Panc1 (cell line): ENCODE measurements around the gene CREB3L1. TPM values are rescaled to one million over a fixed set of nuclear protein-coding genes. Genes with fewer than 3 reads are reported as not detected.

Experiments
- ATAC-seq: fragments of 200-7000 bp; cut with Tn5 transposase; 2 replicates; pipeline ENCODE4 v1.9.1; 2020; ENCODE audit warnings: mild to moderate bottlenecking, moderate library complexity
- BruUV-seq: library from RNA; stranded (reverse); fragments of 400-500 nt; replicated peaks from 2 replicates; lab custom pipeline; 2021; lab: Mats Ljungman, UMichigan
- CTCF ChIA-PET: fragments of 300-600 bp; sonication (Branson Sonifier 250); formaldehyde crosslinking; loops from one replicate; lab custom pipeline; 2022; ENCODE audit warnings: antibody characterized with exemption; lab: Charles Lee
- POLR2A ChIA-PET: fragments of 300-600 bp; sonication (Branson Sonifier 250); formaldehyde crosslinking; loops from one replicate; lab custom pipeline; 2022; ENCODE audit warnings: antibody characterized with exemption; lab: Charles Lee
- DNase-seq: peaks from one replicate; pipeline ENCODE4 v3.0.0-alpha.2; 2010; ENCODE audit warnings: low read depth, low spot score
- H3K27ac ChIP-seq: 2 replicates; pipeline ENCODE4 v1.5.1; 2011; ENCODE audit warnings: mild to moderate bottlenecking, low read length, inconsistent platforms
- H3K27me3 ChIP-seq: fragments of 200-500 bp; sonication (Bioruptor generic); 2 replicates; pipeline ENCODE4 v1.6.0; 2014; ENCODE audit warnings: low read length, inconsistent platforms; ENCODE audit not compliant: control insufficient read depth, insufficient read depth
- H3K36me3 ChIP-seq: fragments of 200-500 bp; sonication (Bioruptor generic); 2 replicates; pipeline ENCODE4 v1.5.1; 2014; ENCODE audit warnings: inconsistent platforms, mild to moderate bottlenecking, low read length, moderate library complexity; ENCODE audit not compliant: control insufficient read depth, insufficient read depth
- H3K4me1 ChIP-seq: 2 replicates; pipeline ENCODE4 v1.5.1; 2011; ENCODE audit warnings: inconsistent platforms, mild to moderate bottlenecking, low read length, moderate library complexity; ENCODE audit not compliant: control insufficient read depth, insufficient read depth
- H3K4me3 ChIP-seq, 2 experiments: 2 replicates each; pipeline ENCODE4 v1.5.1; 2011 to 2012; ENCODE audit warnings: low read depth in 2 of 2, low read length in 2 of 2, mild to moderate bottlenecking in 2 of 2, inconsistent platforms in 1 of 2, moderate library complexity in 1 of 2
- H3K9me3 ChIP-seq: fragments of 200-500 bp; sonication (Bioruptor generic); 2 replicates; pipeline ENCODE4 v1.5.1; 2014; ENCODE audit warnings: low read depth, mild to moderate bottlenecking, inconsistent platforms, low read length, moderate library complexity; ENCODE audit not compliant: control insufficient read depth, insufficient read depth
- POLR2AphosphoS5 ChIP-seq: IDR thresholded peaks from 2 replicates; pipeline ENCODE4 v1.6.1; 2012; ENCODE audit warnings: mild to moderate bottlenecking, low read depth, low read length, moderate library complexity
- REST ChIP-seq, 2 experiments: IDR thresholded peaks; 2 replicates each; pipeline ENCODE4 v1.6.1; 2011 to 2012; ENCODE audit warnings: low read depth in 2 of 2, control low read depth in 1 of 2, low read length in 1 of 2, mild to moderate bottlenecking in 1 of 2, moderate library complexity in 1 of 2; ENCODE audit not compliant: insufficient read depth in 1 of 2
- SIN3A ChIP-seq: IDR thresholded peaks from 2 replicates; pipeline ENCODE4 v1.6.1; 2012; ENCODE audit warnings: low read depth, mild to moderate bottlenecking, low read length, moderate library complexity, borderline replicate concordance; ENCODE audit not compliant: insufficient read depth
- TCF7L2 ChIP-seq: IDR thresholded peaks from 2 replicates; pipeline ENCODE4 v1.6.1; 2011; ENCODE audit warnings: mild to moderate bottlenecking, low read depth, low read length, inconsistent platforms
- in situ Hi-C: cut with HindIII; loops from 2 replicates; pipeline ENCODE4 v1.10.0; 2016; ENCODE audit warnings: low sequenced_read_pairs, low pct_unique_long_range_greater_than_20kb
- intact Hi-C: fragments of 100-400 bp; cut with micrococcal nuclease; formaldehyde crosslinking; loops from one replicate; pipeline ENCODE4 v1.10.0; 2022; ENCODE audit not compliant: unreplicated experiment
- total RNA-seq: library from RNA; stranded (reverse); gene quantifications from one replicate; pipeline ENCODE4 v1.2.1, GENCODE V29; 2021; ENCODE audit not compliant: unreplicated experiment
- TF ChIP-seq, protein P1 (sequence below): fragments of 450-650 bp; IDR thresholded peaks from 2 replicates; pipeline ENCODE4 v1.5.1; 2017; ENCODE audit warnings: mild to moderate bottlenecking

Gene CREB3L1
- total RNA-seq, 1 experiment from 2014 or later = 35.6 TPM

DNA sequence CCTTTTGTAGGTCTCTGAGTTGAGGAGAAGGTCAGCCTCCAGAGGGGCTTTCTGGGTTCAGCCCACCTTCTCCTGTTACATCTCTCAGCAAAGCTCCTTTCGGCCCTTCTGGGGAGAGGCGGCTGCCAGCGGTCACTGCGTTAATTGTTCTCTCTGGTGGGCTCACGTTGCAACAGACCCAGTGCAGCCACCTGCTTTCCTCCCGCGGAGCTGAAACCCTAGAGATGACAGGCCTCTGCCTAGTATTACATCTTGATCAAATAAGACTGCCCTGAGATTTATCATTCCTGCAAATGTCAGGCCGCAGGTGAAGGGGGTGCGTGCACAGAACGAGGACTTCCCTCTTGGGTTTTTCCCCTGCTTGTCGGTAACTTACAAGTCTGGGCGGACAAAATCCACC, 43.2 kb upstream of the CREB3L1 start:
- no peak for ATAC-seq
- CTCF ChIA-PET = no interaction called here
- Histone ChIP-seq H3K36me3 (no peaks in the 10 kb centered on the region), H3K9me3 (peaks cover 10% of the 10 kb centered on the region; the same call in 1 of the 2 replicates), H3K27ac (no peak overlapping the region), H3K4me1 (peaks cover 10% of the 10 kb centered on the region), H3K4me3 (no peak overlapping the region), H3K27me3 (no peaks in the 10 kb centered on the region)
- POLR2A ChIA-PET = no interaction called here
- BruUV-seq = no TSS peak
- TF ChIP-seq TCF7L2 (no peak), REST (IDR thresholded peaks at IDR 0.05; ENCODE audit: insufficient read depth in 1 of 2, low read depth in 2 of 2, low read length in 1 of 2) (no peak), SIN3A (no peak), POLR2AphosphoS5 (no peak)
- TF ChIP-seq, protein P1, sequence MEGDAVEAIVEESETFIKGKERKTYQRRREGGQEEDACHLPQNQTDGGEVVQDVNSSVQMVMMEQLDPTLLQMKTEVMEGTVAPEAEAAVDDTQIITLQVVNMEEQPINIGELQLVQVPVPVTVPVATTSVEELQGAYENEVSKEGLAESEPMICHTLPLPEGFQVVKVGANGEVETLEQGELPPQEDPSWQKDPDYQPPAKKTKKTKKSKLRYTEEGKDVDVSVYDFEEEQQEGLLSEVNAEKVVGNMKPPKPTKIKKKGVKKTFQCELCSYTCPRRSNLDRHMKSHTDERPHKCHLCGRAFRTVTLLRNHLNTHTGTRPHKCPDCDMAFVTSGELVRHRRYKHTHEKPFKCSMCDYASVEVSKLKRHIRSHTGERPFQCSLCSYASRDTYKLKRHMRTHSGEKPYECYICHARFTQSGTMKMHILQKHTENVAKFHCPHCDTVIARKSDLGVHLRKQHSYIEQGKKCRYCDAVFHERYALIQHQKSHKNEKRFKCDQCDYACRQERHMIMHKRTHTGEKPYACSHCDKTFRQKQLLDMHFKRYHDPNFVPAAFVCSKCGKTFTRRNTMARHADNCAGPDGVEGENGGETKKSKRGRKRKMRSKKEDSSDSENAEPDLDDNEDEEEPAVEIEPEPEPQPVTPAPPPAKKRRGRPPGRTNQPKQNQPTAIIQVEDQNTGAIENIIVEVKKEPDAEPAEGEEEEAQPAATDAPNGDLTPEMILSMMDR = no peak
- intact Hi-C loops (no loop called here), in situ Hi-C loops (no loop called here)
- no peak for DNase-seq

DNA sequence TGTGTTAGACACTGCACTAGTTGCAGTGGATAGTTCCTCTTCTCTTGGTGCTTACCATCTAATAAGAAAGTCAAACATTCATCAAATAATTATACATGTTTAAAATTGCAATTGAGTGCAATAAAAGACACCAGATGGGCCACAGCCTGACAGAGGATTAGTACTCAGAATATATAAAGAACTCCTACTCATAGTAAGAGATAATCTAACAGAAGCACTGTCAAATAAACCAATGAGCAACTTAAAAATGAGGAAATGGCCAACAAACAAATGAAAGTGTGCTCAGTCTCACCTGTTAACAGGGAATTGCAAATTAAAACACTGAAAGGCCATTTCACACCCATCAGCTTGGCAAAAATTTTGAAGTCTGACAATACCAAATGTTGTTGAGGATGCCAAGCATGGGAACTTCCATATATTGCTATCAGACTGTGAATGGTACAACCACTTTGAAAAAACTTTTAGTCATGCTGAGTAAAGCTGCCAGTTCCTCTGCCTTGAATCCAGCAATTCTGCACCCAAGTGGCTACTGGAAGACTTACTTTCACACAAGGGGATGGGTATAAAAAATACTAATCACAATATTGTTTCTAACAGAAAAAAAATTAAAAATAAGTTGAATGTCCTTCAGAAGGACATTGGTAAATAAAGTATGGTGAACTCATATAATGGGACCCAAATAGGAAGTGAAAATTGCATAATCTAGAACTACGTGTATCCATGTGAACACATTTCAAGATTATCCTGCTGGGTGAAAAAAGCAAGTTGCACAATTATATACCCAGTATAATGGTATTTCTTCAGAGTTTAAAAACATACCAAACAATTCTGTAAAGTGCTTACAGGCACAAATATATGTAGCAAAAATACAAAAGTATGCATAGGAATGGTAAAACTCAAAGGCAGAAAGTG, 41.4 kb upstream of the CREB3L1 start:
- Histone ChIP-seq H3K4me1 (peaks cover 15% of the 10 kb centered on the region), H3K36me3 (no peaks in the 10 kb centered on the region), H3K27ac (no peak overlapping the region), H3K27me3 (no peaks in the 10 kb centered on the region), H3K4me3 (no peak overlapping the region), H3K9me3 (peaks cover 10% of the 10 kb centered on the region; the same call in 1 of the 2 replicates)
- DNase-seq (no peak), ATAC-seq (no peak)
- TF ChIP-seq SIN3A (no peak), POLR2AphosphoS5 (no peak), REST (IDR thresholded peaks at IDR 0.05; ENCODE audit: insufficient read depth in 1 of 2, low read depth in 2 of 2, low read length in 1 of 2) (no peak), TCF7L2 (no peak)
- TF ChIP-seq, protein P1 = no peak
- ChIA-PET CTCF (no interaction called here), POLR2A (no interaction called here)
- no TSS peak for BruUV-seq
- in situ Hi-C loops (no loop called here), intact Hi-C loops (loop anchor here (5.0 kb wide), 1 partner anchor 114 kb away; the partner anchor contains the start of gene PHF21A)
